ENCODE measurements around the gene SEC63.
"Not testable (repeated sequence)": the region's sequence is repeated elsewhere in the genome, so short reads cannot be mapped to it uniquely, and the experiment has no call there.

Gene SEC63

DNA sequence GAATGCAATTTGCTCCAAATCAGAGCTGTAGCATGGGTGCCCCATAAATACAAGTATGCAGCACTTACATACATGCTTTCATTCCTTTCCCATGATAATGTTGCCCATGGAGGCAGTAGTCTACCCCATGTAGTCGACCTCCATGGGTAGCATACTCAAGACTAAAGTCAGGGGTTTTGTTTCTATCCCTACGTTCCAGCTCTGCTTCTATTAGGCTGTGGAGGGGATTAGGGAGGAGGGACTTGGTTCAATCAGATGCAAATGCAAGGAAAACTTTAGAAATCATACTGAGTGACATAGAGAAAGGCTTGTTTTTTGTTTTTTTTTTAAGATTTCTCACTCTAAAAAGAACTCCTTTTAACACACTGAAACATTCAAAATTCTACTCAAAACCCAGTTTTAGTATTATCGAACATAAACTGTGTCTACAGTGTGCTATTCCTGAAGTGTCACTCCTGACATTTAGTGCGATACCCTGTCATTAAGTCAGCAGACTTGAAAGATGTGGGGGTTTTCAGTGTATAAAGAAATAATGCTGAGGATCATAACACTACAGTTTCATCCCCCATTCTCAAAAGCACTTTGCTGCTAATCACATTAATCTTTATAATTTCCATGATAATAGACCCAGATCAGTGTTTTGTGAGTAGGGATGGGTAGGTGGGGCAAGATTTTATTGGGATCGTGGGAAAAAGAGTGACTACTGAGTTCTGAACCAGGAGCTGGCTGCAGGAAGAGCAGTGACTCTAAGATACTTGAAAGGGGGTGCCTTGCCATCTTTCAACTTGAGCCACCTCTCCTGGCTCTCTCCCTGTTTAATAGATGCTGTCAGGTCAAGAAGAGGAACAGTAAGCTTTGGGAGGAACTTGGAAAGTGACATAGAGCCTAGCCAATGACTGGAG is 93.5 kb downstream of the SEC63 start:
- in situ Hi-C loops (cut with HindIII; ENCODE audit: low sequenced_read_pairs): no loop called here

DNA sequence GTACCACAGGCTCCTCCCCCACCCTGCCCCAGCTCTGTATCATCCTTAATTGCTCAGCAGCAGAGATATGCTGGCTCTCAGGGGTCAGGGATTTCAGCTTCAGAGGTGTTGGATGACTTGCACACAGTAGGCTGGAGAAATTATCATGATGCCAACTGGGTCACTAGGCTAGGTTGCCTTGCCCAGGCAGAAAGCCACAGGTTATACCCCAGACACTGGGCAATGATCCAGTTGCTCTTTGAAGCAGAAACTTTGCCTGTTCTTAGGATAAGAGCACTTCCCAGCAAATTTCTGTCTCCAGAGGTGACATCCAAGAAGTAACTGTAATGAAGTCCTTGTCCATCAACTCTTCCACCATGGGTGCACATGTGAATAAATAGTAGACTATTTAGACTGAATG is 95.6 kb downstream of the SEC63 start:
- in situ Hi-C loops (cut with HindIII; ENCODE audit: low sequenced_read_pairs): no loop called here

DNA sequence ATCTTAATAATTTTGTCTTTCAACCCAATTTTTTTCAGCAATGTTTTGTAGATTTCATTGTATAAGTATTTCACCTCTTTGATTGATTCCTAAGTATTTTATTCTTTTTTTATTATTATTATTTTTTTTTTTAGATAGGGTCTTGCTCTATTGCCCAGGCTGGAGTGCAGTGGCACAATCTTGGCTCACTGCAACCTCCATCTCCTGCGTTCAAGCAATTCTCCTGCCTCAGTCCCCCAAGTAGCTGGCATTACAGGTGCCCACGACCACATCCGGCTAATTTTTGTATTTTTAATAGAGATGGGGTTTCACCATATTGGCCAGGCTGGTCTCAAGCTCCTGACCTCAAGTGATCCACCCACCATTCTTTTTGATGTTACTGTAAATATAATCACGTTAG is 97.0 kb downstream of the SEC63 start:
- in situ Hi-C loops (cut with HindIII; ENCODE audit: low sequenced_read_pairs): not testable (repeated sequence)

DNA sequence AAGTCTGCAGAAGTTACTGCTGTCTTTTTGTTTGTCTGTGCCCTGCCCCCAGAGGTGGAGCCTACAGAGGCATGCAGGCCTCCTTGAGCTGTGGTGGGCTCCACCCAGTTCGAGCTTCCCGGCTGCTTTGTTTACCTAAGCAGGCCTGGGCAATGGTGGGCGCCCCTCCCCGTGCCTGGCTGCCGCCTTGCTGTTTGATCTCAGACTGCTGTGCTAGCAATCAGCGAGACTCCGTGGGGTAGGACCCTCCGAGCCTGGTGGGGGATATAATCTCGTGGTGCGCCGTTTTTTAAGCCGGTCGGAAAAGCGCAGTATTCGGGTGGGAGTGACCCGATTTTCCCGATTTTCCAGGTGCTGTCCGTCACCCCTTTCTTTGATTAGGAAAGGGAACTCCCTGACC is 97.9 kb downstream of the SEC63 start:
- in situ Hi-C loops (cut with HindIII; ENCODE audit: low sequenced_read_pairs): not testable (repeated sequence)

DNA sequence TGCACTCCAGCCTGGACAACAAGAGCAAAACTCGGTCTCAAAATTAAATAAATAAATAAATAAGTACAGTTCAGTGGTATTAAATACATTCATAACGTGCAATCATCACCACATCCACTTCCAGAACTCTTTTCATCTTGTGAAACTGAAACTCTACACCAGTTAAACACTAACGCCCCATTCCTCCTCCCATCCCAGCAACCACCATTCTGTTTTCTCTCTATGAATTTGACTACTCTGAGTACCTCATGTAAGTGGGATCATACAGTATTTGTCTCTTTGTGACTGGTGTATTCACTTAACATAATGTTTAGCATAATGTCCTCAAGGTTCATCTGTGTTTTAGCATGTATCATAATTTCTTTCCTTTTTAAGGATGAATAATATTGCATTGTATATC is 104.8 kb downstream of the SEC63 start:
- in situ Hi-C loops (cut with HindIII; ENCODE audit: low sequenced_read_pairs): no loop called here

DNA sequence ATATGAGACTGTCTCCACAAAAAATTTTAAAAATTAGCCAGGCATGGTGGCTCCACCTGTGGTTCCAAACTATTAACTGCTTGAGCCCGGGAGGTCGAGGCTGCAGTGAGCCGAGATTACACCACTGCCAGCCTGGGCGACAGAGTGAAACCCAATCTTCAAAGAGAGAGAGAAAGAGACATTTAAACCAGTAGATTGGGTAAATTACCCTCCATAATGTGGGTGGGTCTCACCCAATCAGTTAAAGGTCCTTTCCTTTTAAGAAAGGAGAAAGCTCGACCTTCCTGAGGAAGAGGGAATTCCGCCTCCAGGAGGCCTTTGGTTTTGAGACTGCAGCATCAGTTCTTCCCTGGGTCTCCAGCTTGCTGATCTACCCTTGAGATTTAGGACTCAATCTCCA is 108.7 kb downstream of the SEC63 start:
- in situ Hi-C loops (cut with HindIII; ENCODE audit: low sequenced_read_pairs): no loop called here

DNA sequence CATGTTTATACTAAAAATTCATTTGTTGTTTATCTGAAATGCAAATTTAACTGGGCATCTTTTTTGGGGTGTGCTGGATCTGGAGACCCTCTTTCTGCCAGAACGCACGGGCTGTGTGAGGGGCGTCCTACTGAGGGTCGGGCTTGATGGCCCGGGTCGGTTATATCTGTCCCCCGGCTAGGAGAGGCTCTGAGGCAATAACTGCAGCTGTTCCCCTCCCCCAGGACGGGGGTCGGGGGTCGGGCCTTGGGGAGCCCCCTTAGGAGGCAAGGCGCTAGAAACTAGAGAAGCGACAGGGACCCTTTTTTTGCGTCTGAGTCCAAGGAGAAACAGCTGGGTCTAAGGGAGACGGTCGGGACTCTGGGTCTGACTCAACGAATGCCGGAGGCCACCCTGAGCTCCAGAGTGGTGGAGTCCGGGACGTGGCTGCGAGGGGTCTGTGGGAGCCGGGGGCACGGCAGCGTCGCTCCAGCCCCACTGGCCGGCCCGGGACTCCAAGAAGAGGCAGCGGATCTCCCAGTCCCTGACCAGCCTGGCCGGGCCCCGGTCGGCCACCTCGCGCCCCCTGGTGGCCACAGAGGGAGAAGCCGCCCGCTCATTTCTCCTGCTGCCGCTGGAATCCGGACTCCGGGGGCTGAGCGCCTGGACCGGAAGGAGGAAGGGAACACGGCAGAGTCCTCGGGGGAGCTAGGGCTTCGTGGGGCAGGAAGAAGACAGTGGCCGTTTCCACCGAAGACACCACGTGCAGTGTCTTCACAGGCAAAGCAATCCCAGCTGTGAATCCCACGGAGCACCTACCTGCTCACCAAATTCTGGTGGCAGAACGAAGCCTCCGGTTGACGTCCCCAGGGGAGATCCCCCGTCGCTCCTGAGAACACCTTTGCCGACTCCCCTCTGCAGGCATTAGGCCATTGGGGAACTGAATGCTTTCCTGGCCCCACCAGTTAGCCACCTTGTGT is 109.9 kb downstream of the SEC63 start:
- in situ Hi-C loops (cut with HindIII; ENCODE audit: low sequenced_read_pairs): no loop called here

DNA sequence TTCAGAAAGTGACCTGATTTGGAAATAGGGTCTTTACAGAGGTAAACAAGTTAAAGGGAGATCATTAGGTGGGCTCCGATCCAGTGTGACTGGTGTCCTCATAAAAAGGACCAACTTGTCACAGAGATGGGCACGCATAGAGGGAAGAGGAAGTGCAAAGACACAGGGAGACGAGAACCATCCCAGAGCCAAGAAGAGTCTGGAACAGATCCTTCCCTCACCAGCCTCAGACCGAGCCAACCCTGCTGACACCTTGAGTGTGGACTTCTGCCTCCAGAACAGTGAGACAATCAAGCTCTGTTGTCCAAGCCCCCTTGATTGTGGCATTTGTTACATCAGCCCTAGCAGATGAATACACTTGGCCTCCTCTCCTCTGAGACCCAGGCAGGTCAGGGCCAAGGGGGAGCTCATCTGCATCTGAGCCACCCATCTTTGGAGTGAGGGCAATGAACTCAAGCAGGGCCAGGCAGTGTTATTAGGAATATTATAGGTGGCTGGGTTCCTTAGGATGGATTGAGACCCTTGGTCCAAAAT is 111.7 kb downstream of the SEC63 start:
- in situ Hi-C loops (cut with HindIII; ENCODE audit: low sequenced_read_pairs): no loop called here

DNA sequence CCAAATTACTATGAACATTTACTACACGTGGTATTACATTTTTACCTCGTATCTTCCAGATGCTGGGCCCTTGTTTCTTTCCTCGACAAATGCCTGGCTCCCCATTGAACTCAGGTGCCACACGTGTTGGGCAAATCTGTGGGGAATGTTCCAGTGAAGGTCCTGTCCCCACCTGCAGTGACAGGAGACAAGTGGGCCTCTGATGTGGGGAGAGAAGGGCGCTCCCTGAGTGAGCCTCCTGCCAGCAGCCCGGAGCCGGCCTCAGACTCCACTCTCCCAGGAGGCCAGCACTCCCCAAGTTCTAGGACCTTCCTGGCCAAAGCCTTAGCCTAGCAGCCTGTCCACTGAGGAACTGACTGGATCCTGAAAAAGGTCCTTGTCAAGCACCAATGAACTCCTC is 112.2 kb downstream of the SEC63 start:
- in situ Hi-C loops (cut with HindIII; ENCODE audit: low sequenced_read_pairs): no loop called here

DNA sequence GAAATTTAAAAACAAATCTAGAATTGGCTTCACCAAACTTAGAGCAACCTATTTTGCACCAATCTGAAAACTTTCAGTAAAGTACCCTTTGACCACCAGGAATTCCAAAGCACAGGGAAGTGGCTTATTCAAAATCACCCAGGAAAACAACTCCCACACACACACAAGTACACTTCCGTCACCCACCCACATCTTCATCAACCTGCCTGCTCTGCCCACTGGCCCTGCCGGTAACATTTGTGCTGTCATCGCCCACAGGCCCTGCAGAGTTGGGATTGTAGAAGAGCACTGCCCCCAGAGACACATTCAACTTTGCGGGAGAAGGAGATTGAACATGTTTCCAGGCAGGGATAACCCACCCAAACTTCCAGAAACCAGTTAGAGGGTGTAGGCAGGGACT is 114.6 kb downstream of the SEC63 start:
- in situ Hi-C loops (cut with HindIII; ENCODE audit: low sequenced_read_pairs): no loop called here

DNA sequence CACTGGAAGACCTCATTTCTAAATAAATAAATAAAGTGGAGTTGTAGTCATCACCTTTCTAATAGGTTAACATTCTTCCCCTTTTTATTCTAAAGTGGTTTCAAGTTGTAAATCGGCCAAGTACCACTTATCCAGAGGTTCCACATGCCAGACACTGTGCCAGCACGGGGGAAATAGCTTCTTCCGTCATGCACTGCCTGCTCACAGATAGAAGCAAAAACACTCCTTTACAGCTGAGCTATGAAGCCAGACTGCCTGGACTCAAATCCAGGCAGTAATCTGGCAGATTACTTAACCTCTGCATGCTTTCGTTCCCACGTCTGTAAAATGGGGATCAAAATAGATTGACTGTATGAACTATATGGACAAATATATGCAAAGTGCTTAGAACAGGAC is 116.7 kb downstream of the SEC63 start:
- in situ Hi-C loops (cut with HindIII; ENCODE audit: low sequenced_read_pairs): no loop called here

DNA sequence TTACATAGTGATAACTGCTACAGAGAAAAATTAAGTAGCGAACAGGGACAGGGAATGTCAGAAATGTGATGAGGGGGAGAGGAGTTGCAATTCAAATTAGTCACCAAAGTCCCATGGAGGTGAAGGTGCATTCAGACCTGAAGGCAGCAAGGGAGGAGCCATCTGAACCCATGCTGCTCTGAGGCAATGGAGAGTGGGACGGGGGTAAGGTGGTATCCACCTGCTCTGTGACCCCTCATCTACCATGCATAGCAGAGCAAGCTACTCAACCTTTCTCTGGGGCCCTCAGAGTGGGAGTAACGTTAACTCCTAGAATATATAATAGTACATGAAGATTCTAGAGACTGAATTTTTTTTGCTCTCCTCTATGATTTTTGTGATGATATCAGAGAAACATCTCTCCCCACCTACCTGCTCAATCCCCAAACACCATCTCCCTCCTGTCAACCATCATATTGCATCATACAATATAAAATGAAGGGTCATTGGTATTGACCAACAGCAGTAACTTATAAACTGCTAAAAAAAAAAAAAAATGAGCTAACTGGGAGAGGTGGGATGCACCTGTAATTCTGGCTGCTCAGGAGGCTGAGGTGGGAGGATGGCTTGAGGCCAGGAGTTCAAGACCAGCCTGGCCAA is 117.3 kb downstream of the SEC63 start:
- in situ Hi-C loops (cut with HindIII; ENCODE audit: low sequenced_read_pairs): no loop called here

DNA sequence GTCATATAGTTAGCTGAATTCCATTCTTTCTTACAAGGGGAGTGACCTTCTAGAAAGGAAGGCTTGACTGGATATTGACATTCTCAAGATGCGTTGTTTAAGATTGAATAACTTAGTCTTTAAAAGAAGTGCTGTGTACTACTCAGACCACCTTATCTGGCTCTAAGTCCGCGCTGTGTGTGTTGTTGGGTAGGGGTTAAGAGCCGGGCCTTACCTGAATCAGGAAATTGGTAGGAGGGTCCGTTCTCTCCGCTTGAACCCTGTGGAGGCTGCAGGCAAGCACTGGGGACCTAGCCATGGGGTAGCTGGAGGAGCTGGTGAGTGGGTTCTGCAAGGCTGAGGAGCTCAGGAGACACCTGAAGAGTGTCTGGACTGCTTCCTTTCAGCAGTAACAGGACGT is 124.9 kb downstream of the SEC63 start:
- in situ Hi-C loops (cut with HindIII; ENCODE audit: low sequenced_read_pairs): no loop called here

DNA sequence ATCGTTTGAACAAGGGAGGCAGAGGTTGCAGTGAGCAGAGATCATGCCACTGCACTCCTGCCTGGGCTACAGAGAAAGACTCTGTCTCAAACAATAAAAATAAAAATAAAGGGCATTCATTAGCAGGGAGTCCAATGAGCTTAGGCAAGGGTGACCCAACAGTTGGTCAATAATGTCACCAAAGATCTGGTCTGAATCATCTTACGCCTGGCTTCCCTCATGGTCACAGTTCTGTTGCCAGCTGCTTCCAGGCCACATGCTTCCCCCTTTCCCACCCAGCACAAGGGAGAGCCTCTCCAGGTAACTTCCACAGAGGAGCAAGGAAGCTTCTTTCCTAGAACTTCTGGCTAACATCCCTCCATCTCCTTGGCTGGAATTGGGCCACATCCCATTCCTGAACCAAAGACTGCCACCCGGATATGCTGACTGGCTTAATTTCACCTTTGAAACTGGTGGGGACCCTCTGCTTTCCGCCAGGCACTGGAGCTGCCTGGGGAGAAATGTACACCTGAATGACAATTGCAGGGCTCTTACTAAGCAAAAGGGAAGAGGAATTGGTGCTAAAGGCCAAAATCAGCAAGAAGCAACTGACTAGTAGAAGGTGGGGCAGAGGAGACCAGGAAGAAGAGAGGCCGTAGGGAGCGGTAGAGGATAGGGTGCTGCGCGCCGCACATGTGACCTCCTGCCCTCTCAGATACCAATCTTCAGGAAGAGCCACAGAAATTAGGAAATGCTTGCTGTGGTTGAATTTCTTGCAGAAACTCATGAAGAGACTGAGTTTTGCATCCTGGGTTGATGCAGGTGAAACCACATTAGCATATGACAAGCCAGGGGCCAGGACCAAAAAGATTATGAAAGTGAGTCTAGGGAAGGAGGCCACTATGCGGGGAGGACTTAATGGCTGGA is 125.6 kb downstream of the SEC63 start:
- in situ Hi-C loops (cut with HindIII; ENCODE audit: low sequenced_read_pairs): no loop called here

DNA sequence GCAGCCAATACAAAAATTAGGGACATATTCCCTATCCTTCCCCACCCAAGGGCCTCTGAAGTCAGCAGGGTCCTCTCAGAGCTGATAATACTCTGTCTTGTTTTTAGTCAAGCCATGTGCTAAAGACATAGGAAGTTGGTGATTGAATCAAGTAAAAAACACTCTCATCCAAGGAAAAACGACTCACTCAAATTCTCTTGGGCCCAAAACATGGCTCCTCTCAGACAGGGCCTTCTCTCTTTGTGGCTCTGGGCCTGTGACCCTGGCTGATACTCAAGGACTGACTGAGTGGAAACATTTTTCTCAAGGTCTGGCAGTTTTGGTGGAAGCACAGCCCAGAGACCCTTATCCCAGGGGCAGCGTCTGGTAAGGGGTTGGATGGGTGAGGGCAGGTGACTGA is 127.9 kb downstream of the SEC63 start:
- in situ Hi-C loops (cut with HindIII; ENCODE audit: low sequenced_read_pairs): no loop called here

DNA sequence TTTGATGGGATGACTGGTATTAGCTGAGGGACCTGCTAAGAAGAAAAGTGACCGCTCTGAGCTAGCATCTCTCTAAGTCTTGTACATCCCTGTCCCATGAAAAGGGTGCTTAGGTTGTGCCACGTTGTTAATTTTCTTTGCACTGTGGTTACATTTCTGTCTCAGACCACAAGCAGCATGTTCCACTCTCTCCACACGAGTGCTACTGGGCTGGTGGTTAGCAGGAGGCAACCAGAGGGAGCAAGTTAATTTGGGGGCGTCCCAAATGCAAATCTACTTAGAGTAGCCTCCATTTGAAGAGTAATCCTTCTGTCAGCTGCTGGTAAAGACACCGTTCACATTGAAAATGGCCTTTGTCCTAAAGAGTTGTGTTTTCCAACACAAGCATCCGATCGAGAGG is 130.5 kb downstream of the SEC63 start:
- in situ Hi-C loops (cut with HindIII; ENCODE audit: low sequenced_read_pairs): no loop called here

DNA sequence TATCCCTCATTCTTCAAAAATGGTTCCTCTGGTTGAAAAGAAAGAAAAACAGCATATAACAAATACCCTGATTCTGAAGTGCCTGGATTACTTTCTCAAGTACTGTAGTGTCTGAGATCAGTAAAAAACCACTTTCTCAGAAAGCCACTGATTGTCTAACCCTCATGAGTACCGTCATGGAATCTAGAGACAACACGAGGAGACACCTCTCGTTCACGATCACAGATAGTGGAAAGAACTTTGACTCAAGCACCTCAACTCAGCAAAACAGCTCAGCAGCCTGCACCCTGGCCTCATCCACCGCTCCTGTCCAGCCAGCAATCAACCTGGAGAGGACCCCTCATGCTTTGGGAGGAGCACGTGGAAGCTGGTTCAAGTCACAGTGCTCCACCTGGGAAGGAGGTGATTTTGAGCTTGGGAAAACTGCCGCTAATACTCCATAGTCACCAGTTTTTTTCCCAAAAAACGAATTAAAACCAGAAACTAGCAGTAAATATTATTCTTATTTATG is 134.9 kb downstream of the SEC63 start:
- in situ Hi-C loops (cut with HindIII; ENCODE audit: low sequenced_read_pairs): no loop called here

DNA sequence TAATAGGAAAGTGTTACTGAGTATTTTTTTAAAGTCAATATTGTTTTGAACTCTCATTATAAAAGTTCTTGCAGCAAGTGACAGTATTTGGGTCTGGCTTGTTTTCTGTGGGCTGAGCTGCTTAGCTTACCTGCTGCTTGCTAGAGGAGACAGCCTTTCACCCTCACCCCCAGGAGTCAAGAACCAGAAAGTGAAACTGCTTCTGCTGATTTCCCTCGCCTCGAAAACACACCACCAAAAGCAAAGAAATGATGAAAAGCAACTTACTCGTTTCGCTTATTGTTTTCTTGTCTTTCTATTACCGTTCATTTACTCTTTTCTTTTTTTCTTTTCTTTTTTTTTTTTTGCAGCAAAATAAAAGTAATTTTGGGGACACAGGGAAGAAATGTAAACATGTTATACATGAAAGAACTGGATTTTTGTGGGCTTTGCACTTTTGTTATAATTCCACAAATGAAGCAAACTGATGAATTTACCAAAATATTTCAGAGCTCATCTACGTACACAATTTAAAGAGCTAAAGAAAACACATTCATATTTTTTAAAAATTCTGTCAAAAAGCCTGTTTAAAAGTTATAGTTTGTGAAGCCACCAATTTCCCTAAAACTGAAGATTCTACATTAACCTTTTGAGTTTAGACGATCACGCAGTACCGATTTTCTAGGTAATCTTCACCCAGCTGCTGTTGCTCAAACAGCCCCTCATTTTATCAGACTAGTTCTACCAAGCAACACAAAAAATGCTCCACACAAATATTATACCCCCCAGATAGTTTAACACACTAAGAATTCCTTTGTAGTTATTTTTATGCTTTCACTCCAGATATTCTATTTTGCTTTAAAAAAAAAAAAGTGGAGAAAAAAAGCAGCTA is 135.6 kb downstream of the SEC63 start:
- in situ Hi-C loops (cut with HindIII; ENCODE audit: low sequenced_read_pairs): no loop called here

DNA sequence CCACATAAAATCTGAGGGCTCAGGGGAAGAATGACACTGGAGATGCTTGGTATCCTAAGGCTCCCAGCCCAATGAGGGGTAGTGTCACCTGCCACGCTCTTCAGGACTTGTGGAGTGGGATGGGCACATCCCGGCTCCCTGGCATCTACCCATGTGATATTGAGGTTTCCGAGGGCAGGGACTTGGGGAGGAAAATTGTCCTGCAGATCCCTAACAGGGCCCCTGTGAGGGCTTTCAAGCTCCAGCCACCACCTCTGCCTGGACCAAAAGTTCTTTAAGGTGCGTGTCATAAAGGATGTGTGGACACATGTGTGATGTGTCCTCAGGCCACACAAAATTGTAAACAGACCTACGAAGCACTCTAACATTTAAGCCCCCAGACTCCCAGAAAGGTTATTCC is 136.4 kb downstream of the SEC63 start:
- in situ Hi-C loops (cut with HindIII; ENCODE audit: low sequenced_read_pairs): no loop called here

Measured in endothelial cell of hepatic sinusoid (primary cell).